NCI-H128 (cell line): ENCODE data around the gene C6orf15.

Source experiments
- DNase-seq: peaks from one replicate; lab custom pipeline; 2025; ENCODE audit not compliant: unreplicated experiment; lab: John Stamatoyannopoulos, UW

C6orf15 gene

GRCh38 chr6:31131595-31131994 is 19.2 kb upstream of the C6orf15 start:
- no peak for DNase-seq

DNA sequence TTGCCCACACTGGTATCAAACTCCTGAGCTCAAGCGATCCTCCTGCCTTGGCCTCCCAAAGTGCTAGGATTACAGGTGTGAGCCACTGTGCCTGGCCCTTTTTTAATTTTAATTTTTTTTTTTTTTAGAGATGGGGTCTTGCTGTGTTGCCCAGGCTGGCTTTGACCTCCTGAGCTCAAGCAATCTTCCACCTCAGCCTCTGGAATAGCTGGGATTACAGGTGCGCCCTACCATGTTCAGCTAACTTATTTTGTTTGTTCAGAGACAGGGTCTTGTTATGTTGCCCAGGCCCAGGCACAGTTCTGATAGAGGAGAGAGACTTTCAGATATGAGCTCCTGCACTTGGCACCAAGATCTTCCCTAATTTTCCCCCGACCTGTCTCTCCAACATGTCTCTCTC is 18.4 kb upstream of the C6orf15 start:
- DNase-seq: no peak

DNA sequence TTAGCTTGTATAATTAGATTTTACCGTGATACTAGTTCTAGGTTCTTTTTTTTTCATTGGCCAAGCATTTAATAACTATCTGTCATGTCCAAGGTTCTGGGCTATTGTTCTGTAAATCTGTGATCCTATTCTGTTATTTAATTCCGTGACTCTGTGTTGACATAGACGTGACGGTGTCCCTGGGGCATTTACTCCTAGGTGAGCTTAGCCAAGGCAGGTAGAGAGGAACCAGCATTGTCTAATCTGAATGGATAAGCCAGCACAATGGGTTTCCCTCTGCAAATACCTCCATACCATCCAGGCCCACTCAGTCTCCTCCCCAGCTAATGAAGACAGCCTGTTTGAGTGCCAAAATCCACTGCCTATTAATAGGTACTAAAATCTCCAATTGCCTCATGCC is 16.8 kb upstream of the C6orf15 start:
- DNase-seq: no peak

- peak; percentile 30 for DNase-seq
Measured at GRCh38 chr6:31128093-31128676, 15.8 kb upstream of the C6orf15 start.

GRCh38 chr6:31126396-31127175 is 14.2 kb upstream of the C6orf15 start:
- DNase-seq: no peak

DNA sequence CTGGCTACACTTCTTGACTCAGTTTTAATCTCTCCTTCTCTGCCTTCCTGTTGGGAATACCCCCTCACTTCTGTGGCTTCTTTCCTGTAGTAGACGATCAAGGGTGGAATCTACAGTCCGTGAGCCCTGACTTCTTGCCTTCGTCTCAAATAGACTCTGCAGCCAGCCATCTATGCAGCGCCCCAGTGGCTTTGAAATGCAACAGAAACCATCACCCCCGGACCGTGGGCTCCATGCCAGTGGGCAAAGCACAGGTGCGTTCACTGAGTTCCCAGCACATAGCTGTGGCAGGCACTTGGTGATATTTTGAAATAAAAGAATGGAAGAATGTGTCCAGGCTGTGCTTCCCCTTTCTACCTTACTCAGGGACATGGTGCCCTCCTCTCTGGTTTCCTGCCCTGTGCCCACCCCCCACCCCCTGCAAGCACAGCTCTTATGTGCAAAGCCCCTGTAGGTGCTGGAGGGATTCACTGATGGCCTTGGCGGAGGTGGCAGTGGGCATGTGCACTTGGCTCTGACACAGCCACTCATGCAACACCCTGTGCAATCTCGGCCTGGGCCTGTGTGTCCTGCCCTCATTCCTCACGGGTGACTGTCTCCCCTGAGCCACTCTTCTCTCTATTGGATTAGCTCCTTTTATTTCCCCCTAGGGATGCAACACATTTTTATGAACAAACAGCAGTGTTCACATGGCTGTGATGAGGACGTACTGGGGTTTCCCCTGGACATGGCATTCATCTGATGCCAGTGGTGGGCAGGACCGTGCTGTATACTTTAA is 13.4 kb upstream of the C6orf15 start:
- no peak for DNase-seq

DNA sequence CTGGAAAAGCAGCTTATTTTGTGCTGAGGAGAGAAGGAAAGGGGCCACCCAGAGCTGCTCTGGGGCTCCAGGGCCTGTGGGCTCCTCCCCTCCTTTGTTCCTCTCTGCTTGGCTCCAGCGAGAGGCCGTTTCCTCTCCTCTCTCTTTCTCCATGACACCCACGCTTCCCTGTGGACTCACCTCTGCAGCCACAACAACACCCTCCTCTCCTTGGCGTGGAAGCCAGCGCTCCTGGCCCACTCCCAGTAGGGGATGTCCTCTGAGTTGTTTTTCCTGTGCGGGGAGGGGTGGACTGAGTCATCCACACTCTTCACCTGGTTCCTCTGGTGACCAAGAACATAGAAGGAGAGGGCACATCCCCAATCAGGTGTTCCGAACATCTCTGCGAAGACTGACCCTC is 12.8 kb upstream of the C6orf15 start:
- DNase-seq: no peak

DNA sequence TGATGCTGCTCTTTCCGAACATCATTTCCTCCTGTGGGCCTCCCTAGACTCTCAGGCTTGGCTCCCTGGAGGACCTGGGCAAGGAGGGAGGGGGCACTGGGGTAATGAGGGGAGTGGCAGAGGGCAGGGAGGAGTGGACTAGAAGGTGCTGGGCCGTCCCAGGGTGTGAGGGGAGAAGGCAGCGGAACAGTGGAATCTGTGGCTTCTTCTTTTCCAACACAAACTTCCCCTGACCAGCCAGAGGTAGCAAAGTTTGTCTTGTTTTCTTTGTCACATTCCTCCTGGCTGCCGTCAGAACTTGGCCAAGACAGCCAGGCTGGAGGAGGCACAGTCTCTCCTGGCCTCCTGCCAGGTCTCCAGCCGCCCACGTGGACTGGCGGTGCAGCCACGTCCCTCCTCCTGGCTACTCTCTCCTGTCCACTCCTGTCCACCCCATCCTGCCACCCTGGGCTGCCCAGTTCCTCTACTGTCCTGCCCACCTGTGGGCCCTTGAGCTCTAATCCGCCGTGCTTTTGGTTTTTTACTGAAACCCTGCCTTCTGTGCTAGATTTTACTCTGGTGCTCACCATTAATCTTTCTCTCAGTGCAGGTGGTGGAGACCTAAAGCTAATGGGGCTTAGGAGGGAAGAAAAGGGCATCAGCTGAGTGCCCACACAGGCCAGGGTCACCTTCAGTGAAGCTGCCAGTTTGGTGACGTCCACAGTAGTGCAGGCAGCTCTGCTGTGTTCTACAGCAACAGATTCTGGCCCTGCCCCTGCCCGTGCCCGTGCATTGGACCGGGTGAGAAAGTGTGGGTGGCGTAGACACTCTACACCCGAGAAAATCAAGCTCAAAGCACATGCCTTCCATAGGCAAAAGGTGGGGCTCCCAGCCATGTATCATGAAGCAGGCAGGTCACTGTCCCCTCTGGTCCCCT is 10.7 kb upstream of the C6orf15 start:
- DNase-seq: no peak

- DNase-seq: no peak
Measured at GRCh38 chr6:31121131-31121790, 8.9 kb upstream of the C6orf15 start.

DNA sequence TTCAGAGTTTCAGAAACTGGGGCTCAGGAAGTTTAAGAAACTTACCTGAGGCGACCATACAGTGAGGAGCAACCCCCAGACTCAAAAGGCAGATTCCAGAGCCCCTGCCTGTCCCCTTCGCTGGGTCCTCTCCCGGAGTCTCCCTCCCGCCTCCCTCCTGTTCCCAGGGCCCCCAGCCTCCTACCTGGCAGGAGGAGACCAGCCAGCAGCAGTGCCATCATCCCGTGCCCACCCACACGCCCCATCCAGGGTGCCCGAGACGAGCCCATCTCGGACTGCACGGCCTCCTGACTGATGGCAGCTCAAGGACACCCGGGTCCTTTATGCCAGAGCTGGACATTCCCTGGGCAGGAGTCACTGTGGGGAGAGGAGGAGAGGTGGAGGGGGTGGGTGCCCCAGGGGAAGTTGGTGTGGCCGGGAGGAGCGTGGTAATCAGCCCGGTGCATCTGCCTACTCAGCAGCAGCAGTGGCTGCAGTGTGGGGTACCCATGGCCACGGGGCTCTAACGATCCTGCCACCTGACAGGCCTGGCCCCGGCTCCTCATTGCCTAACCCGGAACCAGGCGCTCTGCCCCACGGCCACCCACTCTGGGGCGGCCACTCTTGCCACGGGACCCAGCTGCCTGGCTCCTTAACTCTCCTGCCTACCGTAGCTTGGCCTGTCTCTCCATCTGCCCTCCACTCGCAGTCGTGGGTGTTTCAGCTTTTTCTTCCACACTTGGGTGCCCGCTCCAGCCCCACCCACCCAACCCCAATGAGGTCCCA is 8.0 kb upstream of the C6orf15 start, which contains the start of gene CDSN:
Gene CDSN, minus strand, starts transcription at position 296 of the 765 bp plus-strand sequence. Its CDS starts 27 bp downstream, at position 269.
- no peak for DNase-seq

DNA sequence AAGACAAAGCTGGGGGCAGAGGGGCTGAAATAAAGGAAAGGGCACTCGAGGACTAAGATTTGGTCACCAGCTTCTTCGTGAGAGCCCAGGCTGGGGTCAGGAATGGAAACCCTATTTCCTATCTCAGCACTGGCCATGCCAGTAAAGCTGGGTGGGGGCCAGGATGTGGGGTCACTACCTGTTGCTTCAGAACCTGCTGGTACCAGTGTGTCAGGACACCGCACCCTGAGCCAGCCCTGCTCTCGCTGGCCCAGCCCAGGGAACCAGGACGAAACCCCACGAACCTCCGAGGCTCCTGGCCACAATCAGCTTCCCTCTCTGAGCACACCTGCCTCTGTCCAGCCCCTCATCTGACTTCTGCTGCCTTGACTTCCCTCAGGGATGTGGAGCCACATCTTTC is 5.8 kb upstream of the C6orf15 start:
- DNase-seq: no peak

GRCh38 chr6:31116661-31117385 is 4.4 kb upstream of the C6orf15 start:
- no peak for DNase-seq

GRCh38 chr6:31115941-31116560 is 3.7 kb upstream of the C6orf15 start:
- no peak for DNase-seq

DNA sequence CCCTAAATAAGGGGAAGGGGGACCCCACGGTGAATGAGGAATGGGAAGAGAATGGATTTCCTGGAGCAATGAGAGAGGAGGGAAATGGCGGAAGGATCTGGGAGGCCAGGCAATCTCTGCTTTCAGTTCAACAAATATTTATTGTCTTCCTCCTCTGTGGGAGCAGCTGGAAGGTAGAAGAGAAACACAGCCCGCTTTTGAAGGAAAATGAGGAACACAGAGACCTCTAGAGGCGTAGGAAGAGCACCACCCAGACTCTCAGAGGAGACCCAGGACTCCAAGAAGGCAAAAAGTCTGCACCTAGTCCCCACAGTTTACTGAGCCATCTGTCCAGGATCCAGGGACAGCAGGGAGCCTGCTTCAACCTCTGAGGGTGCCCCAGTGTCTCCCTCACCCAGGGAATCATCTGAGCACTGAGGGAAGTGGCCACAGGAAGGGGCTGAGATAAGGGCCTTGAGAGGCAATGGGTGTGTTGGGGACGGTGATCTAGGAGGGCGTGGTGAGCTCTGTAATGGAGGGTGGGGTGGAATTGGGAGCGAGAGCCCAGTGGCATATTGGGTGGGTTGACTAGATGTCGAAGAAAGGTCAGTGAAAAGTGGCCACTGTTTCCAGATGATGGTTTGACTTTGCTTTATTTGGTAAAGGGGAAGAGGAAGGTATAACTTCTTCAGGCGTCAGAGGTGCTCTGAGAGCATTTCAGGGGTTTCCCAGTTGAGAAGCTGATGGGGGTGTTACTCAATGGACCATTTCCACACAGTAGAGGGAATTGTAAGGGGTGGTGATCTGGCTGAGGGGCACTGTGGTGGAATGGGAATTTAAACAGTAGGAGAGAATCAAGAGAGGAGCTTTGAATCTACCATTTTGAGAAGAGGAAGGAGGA is 2.8 kb upstream of the C6orf15 start:
- DNase-seq: no peak

GRCh38 chr6:31114541-31114878 is 2.1 kb upstream of the C6orf15 start, which contains the start of gene PSORS1C1:
Gene PSORS1C1, plus strand, starts transcription at chr6:31114800. Its CDS starts 14,833 bp downstream, at chr6:31129633.
- DNase-seq: no peak

- DNase-seq: no peak
Measured at GRCh38 chr6:31113861-31114540, 1.6 kb upstream of the C6orf15 start.

GRCh38 chr6:31111712-31112111 is 663 bp downstream of the C6orf15 start:
- DNase-seq: no peak
